GM21825 (cell line): Measurements from ENCODE around the gene SLC7A6.

Source experiments
- ATAC-seq: cut with Tn5 transposase; IDR thresholded peaks from one replicate; pipeline ENCODE4 v1.9.1; 2021; ENCODE audit warnings: mild to moderate bottlenecking, moderate library complexity; ENCODE audit not compliant: unreplicated experiment

The SLC7A6 gene

GRCh38 chr16:68264128-68265077, at the start of gene SLC7A6:
TSS of gene SLC7A6 (plus strand) at chr16:68264526. CDS start at chr16:68274727, 10,201 bp downstream.
- ATAC-seq = peak; percentile 53

- ATAC-seq = no peak
These were observed 49.6 kb upstream of the SLC7A6 start for GRCh38 chr16:68214726-68215125.

- no peak for ATAC-seq
These were observed 49.0 kb upstream of the SLC7A6 start for GRCh38 chr16:68215302-68215701.

- no peak for ATAC-seq
These were observed 48.1 kb upstream of the SLC7A6 start for GRCh38 chr16:68216240-68216639.

GRCh38 chr16:68217506-68217905, 46.8 kb upstream of the SLC7A6 start:
- ATAC-seq = no peak

- ATAC-seq = no peak
These were observed 44.5 kb upstream of the SLC7A6 start for GRCh38 chr16:68219725-68220351.

- ATAC-seq = no peak
These were observed 41.3 kb upstream of the SLC7A6 start for GRCh38 chr16:68223072-68223471.

- no peak for ATAC-seq
These were observed 38.2 kb upstream of the SLC7A6 start for GRCh38 chr16:68226116-68226515.

- ATAC-seq = no peak
These were observed 37.0 kb upstream of the SLC7A6 start for GRCh38 chr16:68227183-68227793.

GRCh38 chr16:68227850-68228553, 36.3 kb upstream of the SLC7A6 start:
- no peak for ATAC-seq

GRCh38 chr16:68228652-68229051, 35.7 kb upstream of the SLC7A6 start:
- no peak for ATAC-seq

GRCh38 chr16:68229431-68230175, 34.7 kb upstream of the SLC7A6 start:
- no peak for ATAC-seq

- no peak for ATAC-seq
These were observed 34.2 kb upstream of the SLC7A6 start for GRCh38 chr16:68230176-68230571.

- no peak for ATAC-seq
These were observed 33.4 kb upstream of the SLC7A6 start for GRCh38 chr16:68230956-68231355.

- no peak for ATAC-seq
These were observed 32.8 kb upstream of the SLC7A6 start for GRCh38 chr16:68231384-68232136.

GRCh38 chr16:68232335-68232734, 32.0 kb upstream of the SLC7A6 start:
- ATAC-seq = no peak

GRCh38 chr16:68233085-68233834, 31.1 kb upstream of the SLC7A6 start:
- ATAC-seq = no peak

- ATAC-seq = no peak
These were observed 30.5 kb upstream of the SLC7A6 start for GRCh38 chr16:68233835-68234187.
